HEK293T (cell line): ENCODE data around the gene SH3TC1.

ENCODE experiments used
- CTCF ChIA-PET: fragments of 350-600 bp; formaldehyde crosslinking; extraction: SDS; loops from one replicate; lab custom pipeline; 2021; ENCODE audit warnings: antibody characterized with exemption, inconsistent platforms; lab: Yijun Ruan, JAX
- POLR2A ChIA-PET: fragments of 350-600 bp; formaldehyde crosslinking; extraction: SDS; loops from one replicate; lab custom pipeline; 2020; ENCODE audit warnings: antibody characterized with exemption, inconsistent platforms; lab: Yijun Ruan, JAX
- DNase-seq: peaks from one replicate; pipeline ENCODE4 v3.0.0; 2012; ENCODE audit warnings: mixed read lengths; ENCODE audit errors: extremely low spot score
- ARNT ChIP-seq: fragments of 450-650 bp; IDR thresholded peaks from 2 replicates; pipeline ENCODE4 v1.6.1; 2017; ENCODE audit warnings: mild to moderate bottlenecking
- BHLHE40 ChIP-seq: fragments of 450-650 bp; IDR thresholded peaks from 2 replicates; pipeline ENCODE4 v1.6.1; 2016; ENCODE audit warnings: mild to moderate bottlenecking, moderate library complexity, borderline replicate concordance
- CTBP1 ChIP-seq: fragments of 450-650 bp; IDR thresholded peaks from 2 replicates; pipeline ENCODE4 v1.6.1; 2016; ENCODE audit warnings: borderline replicate concordance
- ELF4 ChIP-seq: fragments of 450-650 bp; IDR thresholded peaks from 2 replicates; pipeline ENCODE4 v1.6.1; 2017; ENCODE audit warnings: antibody characterized with exemption
- FOXA1 ChIP-seq: fragments of 450-650 bp; IDR thresholded peaks from 2 replicates; pipeline ENCODE4 v1.6.1; 2016; ENCODE audit warnings: mild to moderate bottlenecking
- FOXK2 ChIP-seq: fragments of 450-650 bp; IDR thresholded peaks from 2 replicates; pipeline ENCODE4 v1.6.1; 2016; ENCODE audit warnings: mild to moderate bottlenecking
- FOXM1 ChIP-seq: fragments of 450-650 bp; IDR thresholded peaks from 2 replicates; pipeline ENCODE4 v1.6.1; 2017; ENCODE audit warnings: mild to moderate bottlenecking, borderline replicate concordance
- HDGF ChIP-seq: fragments of 450-650 bp; IDR thresholded peaks from 2 replicates; pipeline ENCODE4 v1.6.1; 2017; ENCODE audit warnings: antibody characterized with exemption, borderline replicate concordance
- L3MBTL2 ChIP-seq: fragments of 450-650 bp; conservative IDR thresholded peaks from 2 replicates; pipeline ENCODE4 v1.6.1; 2016; ENCODE audit warnings: mild to moderate bottlenecking
- LEF1 ChIP-seq: fragments of 450-650 bp; IDR thresholded peaks from 2 replicates; pipeline ENCODE4 v1.6.1; 2017; ENCODE audit warnings: mild to moderate bottlenecking, borderline replicate concordance
- NFRKB ChIP-seq: fragments of 450-650 bp; IDR thresholded peaks from 2 replicates; pipeline ENCODE4 v1.6.1; 2016; ENCODE audit warnings: mild to moderate bottlenecking, moderate library complexity
- SP1 ChIP-seq: fragments of 450-650 bp; IDR thresholded peaks from 2 replicates; pipeline ENCODE4 v1.6.1; 2017
- SUZ12 ChIP-seq: fragments of 450-650 bp; IDR thresholded peaks from 2 replicates; pipeline ENCODE4 v1.6.1; 2016; ENCODE audit warnings: mild to moderate bottlenecking
- TARDBP ChIP-seq: fragments of 450-650 bp; IDR thresholded peaks from 2 replicates; pipeline ENCODE4 v1.6.1; 2016
- ZNF384 ChIP-seq: fragments of 450-650 bp; IDR thresholded peaks from 2 replicates; pipeline ENCODE4 v1.6.1; 2016
- TF ChIP-seq, protein P1 (sequence below): fragments of 450-650 bp; IDR thresholded peaks from 2 replicates; pipeline ENCODE4 v1.6.1; 2016

Gene SH3TC1

DNA sequence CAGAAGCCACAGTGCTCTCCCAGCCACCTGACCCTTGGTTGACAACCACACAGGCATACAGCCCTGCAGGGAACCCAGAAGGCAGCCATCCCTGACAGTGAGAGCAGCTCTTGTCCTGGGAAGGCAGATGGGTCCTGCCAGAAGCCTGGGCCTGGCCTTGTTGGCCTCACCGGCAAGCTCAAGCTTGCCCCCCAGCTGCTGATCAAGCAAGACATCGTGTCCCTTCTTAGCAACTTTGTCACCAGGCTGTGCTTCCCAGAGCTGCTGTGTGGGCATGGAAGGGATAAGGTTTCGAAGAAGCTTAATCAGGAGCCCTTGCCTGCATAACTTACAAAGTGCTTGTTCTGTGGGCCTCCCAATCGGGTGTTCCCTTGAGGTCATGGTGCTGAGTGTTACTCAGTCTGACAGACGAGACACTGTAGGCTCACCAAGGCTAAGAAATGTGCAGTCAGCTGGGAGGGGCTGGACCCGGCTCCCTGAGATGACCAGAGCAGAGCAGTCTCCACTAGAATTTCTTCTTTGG is 33.7 kb upstream of the SH3TC1 start:
- DNase-seq = no peak
- CTCF ChIA-PET = interaction anchor here (0.6 to 0.9 kb wide), 2 partner anchors 11 to 157 kb away, joined by 3 to 4 read pairs; no protein-coding TSS in a partner anchor
- TF ChIP-seq ZNF384 = no peak
- no peak for TF ChIP-seq ELF4
- TF ChIP-seq LEF1 = no peak
- TF ChIP-seq FOXM1 = no peak
- no peak for TF ChIP-seq L3MBTL2
- TF ChIP-seq FOXK2 = no peak
- no peak for TF ChIP-seq SP1
- TF ChIP-seq NFRKB = no peak
- TF ChIP-seq, protein P1, sequence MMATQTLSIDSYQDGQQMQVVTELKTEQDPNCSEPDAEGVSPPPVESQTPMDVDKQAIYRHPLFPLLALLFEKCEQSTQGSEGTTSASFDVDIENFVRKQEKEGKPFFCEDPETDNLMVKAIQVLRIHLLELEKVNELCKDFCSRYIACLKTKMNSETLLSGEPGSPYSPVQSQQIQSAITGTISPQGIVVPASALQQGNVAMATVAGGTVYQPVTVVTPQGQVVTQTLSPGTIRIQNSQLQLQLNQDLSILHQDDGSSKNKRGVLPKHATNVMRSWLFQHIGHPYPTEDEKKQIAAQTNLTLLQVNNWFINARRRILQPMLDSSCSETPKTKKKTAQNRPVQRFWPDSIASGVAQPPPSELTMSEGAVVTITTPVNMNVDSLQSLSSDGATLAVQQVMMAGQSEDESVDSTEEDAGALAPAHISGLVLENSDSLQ = no peak
- no peak for TF ChIP-seq SUZ12
- TF ChIP-seq HDGF = no peak
- TF ChIP-seq TARDBP = no peak
- POLR2A ChIA-PET = no interaction called here

DNA sequence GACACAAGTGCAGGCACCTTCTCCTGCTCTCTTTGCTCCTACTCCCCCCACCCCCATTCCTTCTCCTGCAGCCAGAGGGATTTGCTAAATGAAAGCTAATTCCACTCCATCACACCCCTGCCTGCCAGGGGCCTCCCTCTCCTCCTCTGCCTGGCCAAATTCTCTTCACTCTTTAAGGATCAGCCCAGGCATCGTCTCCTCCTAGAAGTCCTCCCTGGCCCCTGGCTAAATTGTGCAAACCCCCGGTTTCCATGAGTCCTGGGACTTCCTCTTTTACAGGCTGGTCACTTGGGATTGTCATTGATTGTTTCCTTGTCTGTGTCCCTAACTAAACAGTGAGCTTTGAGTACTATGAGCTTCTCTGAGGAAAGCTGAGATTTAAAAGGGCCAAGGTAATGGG is 31.8 kb upstream of the SH3TC1 start:
- POLR2A ChIA-PET = interaction anchor here (0.7 kb wide), 1 partner anchor 9 kb away, joined by 3 read pairs; the partner anchor contains the start of gene ABLIM2
- DNase-seq = no peak
- TF ChIP-seq NFRKB (no peak), FOXA1 (no peak), L3MBTL2 (no peak), CTBP1 (no peak), FOXM1 (no peak), FOXK2 (no peak), SUZ12 (no peak), ZNF384 (no peak), LEF1 (no peak)
- CTCF ChIA-PET = interaction anchor here (1.8 kb wide), 1 partner anchor 9 kb away, joined by 10 read pairs; no protein-coding TSS in a partner anchor

DNA sequence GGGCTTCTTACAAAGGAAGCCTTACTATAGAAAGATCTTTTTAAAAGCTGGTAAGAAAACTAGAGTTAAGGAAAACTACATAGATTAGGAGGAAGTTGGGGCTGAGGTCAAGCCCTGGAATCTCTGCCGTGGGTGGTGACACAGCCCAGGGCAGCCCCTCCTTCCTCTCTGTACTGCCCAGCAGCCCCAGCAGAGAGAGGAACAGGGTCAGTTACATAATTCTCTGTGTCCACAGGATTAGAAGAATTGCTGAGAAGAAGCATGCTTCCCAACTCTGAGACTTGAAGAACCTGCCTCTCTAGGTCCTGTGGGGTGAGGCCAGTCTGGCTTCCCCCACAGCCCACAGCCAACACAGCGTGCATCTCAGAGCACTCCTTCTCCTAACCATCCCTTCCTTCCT is 31.3 kb upstream of the SH3TC1 start:
- POLR2A ChIA-PET = interaction anchor here (0.7 kb wide), 1 partner anchor 9 kb away, joined by 3 read pairs; the partner anchor contains the start of gene ABLIM2
- DNase-seq = no peak
- CTCF ChIA-PET = interaction anchor here (0.6 to 1.8 kb wide), 3 partner anchors 9 to 302 kb away, joined by 3 to 10 read pairs (median 4); no protein-coding TSS in a partner anchor
- TF ChIP-seq CTBP1 (no peak), HDGF (no peak), TARDBP (no peak), LEF1 (no peak), ZNF384 (no peak), SP1 (no peak), L3MBTL2 (no peak), FOXA1 (no peak), BHLHE40 (no peak), NFRKB (no peak), FOXM1 (no peak)
- TF ChIP-seq, protein P1 = no peak

DNA sequence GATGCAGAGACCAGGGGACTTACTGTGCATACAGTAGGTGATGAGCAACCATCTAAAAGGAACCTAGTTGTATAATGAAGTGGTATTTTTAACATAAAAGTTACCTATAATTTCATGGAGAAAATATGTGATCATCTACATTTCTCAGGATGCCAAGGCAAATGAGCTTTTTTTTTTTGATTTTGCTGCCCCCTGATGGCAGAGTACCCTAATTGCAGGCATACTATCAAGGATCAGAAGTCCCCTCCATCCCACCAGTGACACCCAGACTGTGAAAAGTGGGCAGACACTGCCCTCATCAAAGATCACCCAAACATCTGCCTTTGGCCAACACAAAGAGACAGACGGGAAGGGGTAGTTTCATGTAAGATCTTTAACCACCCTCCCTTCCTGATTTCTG is 30.9 kb upstream of the SH3TC1 start:
- no peak for DNase-seq
- ChIA-PET POLR2A (no interaction called here), CTCF (interaction anchor here (0.6 to 1.8 kb wide), 3 partner anchors 8 to 303 kb away, joined by 3 to 10 read pairs (median 4); no protein-coding TSS in a partner anchor)
- TF ChIP-seq LEF1 = no peak
- TF ChIP-seq SP1 = no peak
- TF ChIP-seq FOXK2 = no peak
- TF ChIP-seq CTBP1 = no peak
- no peak for TF ChIP-seq NFRKB
- no peak for TF ChIP-seq L3MBTL2
- TF ChIP-seq, protein P1 = no peak
- TF ChIP-seq TARDBP = no peak
- no peak for TF ChIP-seq ZNF384
- no peak for TF ChIP-seq HDGF
- TF ChIP-seq FOXM1 = no peak
- TF ChIP-seq ELF4 = no peak
- TF ChIP-seq BHLHE40 = no peak
- no peak for TF ChIP-seq SUZ12
- no peak for TF ChIP-seq ARNT
- TF ChIP-seq FOXA1 = no peak

DNA sequence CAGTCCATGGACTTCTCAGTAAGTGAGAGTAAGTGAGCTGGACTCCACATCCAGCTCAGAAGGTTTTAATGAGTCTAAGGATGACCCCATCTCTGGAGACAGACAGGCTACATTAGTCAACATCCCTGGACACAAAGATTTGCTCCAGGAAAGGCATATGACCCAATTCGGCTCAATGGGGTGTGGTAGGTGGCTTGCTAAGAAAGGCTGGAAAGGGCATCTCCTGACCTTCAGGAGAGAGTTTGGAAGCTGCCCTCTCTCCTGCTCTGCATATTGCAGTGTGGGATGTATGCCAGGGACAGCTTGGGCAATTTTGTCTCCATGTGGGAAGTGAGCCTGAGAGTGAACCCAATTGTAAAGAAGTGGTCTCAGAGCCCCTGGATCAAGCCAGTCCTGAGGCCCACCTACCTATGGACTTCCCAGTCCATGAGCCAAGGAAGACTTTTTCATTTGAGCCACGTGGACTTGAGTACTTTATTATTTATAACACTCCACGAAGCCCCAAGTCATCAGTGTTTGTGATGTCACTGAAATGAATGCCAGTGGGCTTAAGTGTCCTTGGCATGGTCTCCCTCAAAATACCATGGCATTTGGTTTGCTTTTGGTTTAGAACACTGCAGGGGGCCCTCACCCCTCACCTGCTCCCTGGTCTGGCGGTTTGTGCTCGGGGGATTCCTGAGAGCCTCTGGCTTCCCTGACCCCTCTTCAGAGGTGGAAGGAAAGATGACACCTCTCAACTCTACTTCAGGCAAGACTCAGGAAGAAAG is 30.1 kb upstream of the SH3TC1 start:
- TF ChIP-seq FOXK2 (no peak), SP1 (no peak), FOXA1 (no peak), NFRKB (no peak), ZNF384 (no peak), LEF1 (no peak)
- DNase-seq = no peak
- ChIA-PET POLR2A (no interaction called here), CTCF (no interaction called here)
